ENCODE measurements around the gene PNPLA7.
"Not testable (repeated sequence)": the region's sequence is repeated elsewhere in the genome, so short reads cannot be mapped to it uniquely, and the experiment has no call there.

GRCh38 chr9:137596577-137596976, 46.4 kb upstream of the PNPLA7 start:
- not testable (repeated sequence) for TF ChIP-seq CTCF (IDR thresholded peaks at IDR 0.05); POLR2AphosphoS5 (IDR thresholded peaks at IDR 0.05; ENCODE audit: low read depth, low read length); REST (IDR thresholded peaks at IDR 0.05; ENCODE audit: insufficient read depth in 1 of 2, low read depth in 2 of 2, low read length in 1 of 2)

All from Panc1 (cell line).